ENCODE results near the gene SPATA6L. TPM values are rescaled to one million over a fixed set of nuclear protein-coding genes. Genes with fewer than 3 reads are reported as not detected.

Gene SPATA6L
- total and polyA plus RNA-seq, 4 donors, result 1.6 to 6.2 (median 2.2) TPM

- TF ChIP-seq CTCF (IDR thresholded peaks at IDR 0.05; ENCODE audit: low read depth, low read length, missing input control), result no peak
- TF ChIP-seq YY1 (IDR thresholded peaks at IDR 0.05), result no peak
These were observed 91.5 kb downstream of the SPATA6L start (continued) for GRCh38 chr9:4574657-4575243.

- peaks cover 4 to 18% (median 9%) of the 10 kb centered on the region in 4 donors for H3K4me1 ChIP-seq (ENCODE audit: control insufficient read depth in 4 of 4, insufficient read depth in 4 of 4, low read length in 3 of 4)
- no peaks in the 10 kb centered on the region for H3K27me3 ChIP-seq (ENCODE audit: control insufficient read depth in 4 of 4, insufficient read depth in 4 of 4, low read length in 3 of 4)
- H3K9ac ChIP-seq (ENCODE audit: low read depth in 1 of 2, low read length in 2 of 2), result no peak overlapping the region
- no peak for TF ChIP-seq EGR1 (IDR thresholded peaks at IDR 0.05; ENCODE audit: low read depth in 2 of 2)
- no peak for TF ChIP-seq TAF1 (conservative IDR thresholded peaks at IDR 0.05)
- no peak for TF ChIP-seq ZBTB33 (IDR thresholded peaks at IDR 0.05)
- no peak for TF ChIP-seq HNF4A (conservative IDR thresholded peaks at IDR 0.05)
- TF ChIP-seq RAD21 (IDR thresholded peaks at IDR 0.05), result no peak
- no peak for TF ChIP-seq FOXA1 (IDR thresholded peaks at IDR 0.05)
- no peak for TF ChIP-seq SP1 (IDR thresholded peaks at IDR 0.05)
- TF ChIP-seq REST (IDR thresholded peaks at IDR 0.05), result no peak
- TF ChIP-seq RXRA (IDR thresholded peaks at IDR 0.05), result no peak
- TF ChIP-seq FOXA2 (IDR thresholded peaks at IDR 0.05), result no peak
- TF ChIP-seq GABPA (IDR thresholded peaks at IDR 0.05 in 1 of 2, conservative IDR thresholded peaks at IDR 0.05 in 1 of 2), result no peak
- TF ChIP-seq CTCF (IDR thresholded peaks at IDR 0.05; ENCODE audit: low read depth, low read length, missing input control), result no peak
- TF ChIP-seq YY1 (IDR thresholded peaks at IDR 0.05), result no peak
- no peak for TF ChIP-seq NR2F2 (IDR thresholded peaks at IDR 0.05)
- no peak for TF ChIP-seq ATF3 (IDR thresholded peaks at IDR 0.05)
- TF ChIP-seq HNF4G (IDR thresholded peaks at IDR 0.05), result no peak
- no peak for TF ChIP-seq JUND (IDR thresholded peaks at IDR 0.05)
- 89% methylated on average over 5 of the region's 5 CpGs for WGBS
- DNase-seq (ENCODE audit: low spot score), result no peak
- peak overlapping the region; percentile 54 to 77 for H3K27ac ChIP-seq (ENCODE audit: low read depth in 1 of 2, low read length in 2 of 2)
- H3K36me3 ChIP-seq (ENCODE audit: control insufficient read depth in 4 of 4, insufficient read depth in 3 of 4, low read depth in 1 of 4, low read length in 3 of 4), result peaks cover 1 to 33% (median 20%) of the 10 kb centered on the region in 4 donors
- no peak overlapping the region for H3K4me3 ChIP-seq (ENCODE audit: low read depth in 1 of 3, low read length in 3 of 3)
- no peaks in the 10 kb centered on the region for H3K9me3 ChIP-seq (ENCODE audit: control insufficient read depth in 4 of 4, low read length in 3 of 4)
These were observed 92.5 kb downstream of the SPATA6L start for GRCh38 chr9:4573634-4574389.

All from liver (tissue), 9 donors.